Measurements from ENCODE around the gene WDR90. TPM values are rescaled to one million over a fixed set of nuclear protein-coding genes. Genes with fewer than 3 reads are reported as not detected.
A peak's percentile ranks its signal among the peaks of the same experiment; 100 is the strongest.

Gene WDR90
- total RNA-seq, 1 donor from 2014 or later, result 7.2 TPM

DNA sequence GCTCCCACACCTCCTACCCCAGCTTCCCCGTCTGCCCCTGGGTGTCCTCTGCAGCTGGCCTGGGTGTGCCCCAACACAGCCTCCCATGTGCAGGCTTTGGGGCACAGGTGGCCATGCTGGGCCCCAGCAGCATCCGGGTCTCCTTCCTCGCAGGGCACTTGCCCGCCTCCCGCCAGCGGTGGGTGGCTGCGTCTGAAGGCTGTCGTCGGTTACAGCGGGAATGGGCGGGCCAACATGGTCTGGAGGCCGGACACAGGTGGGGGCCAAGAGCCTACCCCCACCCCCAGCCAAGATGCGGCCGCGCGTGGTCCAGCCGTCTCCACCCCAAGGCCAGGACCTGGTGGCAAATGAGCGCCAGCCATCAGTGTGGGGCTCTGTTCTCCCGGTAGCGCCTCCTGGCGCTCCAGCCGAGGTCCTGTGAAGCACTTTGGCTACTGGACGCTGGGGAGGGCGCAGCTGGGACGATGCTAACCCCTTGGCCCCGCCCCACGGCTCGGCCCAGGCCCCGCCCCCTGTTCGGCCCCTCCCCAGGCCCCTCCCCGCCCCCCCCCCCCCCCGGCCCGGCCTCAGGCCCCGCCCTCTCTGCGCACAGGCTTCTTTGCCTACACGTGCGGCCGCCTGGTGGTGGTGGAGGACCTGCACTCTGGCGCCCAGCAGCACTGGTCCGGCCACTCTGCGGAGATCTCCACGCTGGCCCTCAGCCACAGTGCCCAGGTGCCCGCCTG is 11.5 kb downstream of the WDR90 start:
- peak; percentile 75 for DNase-seq

DNA sequence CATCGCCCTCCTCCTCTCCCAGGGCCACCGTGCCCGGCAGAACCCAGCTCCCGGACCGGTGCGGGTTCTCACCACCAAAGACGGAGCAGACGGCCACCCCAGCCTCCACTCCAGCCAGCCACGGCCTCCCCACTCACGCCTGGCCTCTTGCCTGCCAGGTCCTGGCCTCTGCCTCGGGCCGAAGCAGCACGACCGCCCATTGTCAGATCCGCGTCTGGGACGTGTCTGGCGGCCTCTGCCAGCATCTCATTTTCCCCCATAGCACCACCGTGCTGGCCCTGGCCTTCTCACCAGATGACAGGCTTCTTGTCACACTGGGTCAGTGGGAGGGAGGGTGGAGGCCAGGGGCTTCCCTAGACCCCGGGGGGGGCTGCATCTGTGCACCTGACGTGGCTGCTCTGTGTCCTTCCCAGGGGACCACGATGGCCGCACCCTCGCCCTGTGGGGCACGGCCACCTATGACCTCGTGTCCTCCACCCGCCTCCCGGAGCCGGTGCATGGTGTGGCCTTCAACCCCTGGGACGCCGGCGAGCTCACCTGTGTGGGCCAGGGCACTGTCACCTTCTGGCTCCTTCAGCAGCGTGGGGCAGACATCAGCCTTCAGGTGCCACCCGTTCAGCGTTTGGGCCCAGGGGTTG is 12.1 kb downstream of the WDR90 start:
- DNase-seq, result no peak

DNA sequence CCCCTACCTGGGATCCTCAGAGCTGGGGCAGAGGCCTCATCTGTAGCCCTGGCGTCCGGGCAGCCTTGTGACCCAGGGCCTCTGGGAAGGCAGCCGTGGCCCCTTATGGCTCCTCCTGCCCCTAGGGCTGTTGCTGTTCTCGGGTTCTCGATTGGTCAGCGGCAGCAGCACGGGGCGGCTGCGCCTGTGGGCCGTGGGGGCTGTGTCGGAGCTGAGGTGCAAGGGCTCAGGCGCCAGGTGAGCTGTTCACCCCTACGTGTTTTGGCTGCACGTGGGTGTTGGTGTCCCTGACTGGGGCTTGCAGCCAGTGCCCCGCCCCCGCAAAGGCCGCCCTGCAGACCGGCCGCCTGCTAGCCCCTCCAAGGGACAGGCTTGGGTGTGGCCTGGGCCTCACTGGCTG is 12.9 kb downstream of the WDR90 start:
- no peak for DNase-seq

DNA sequence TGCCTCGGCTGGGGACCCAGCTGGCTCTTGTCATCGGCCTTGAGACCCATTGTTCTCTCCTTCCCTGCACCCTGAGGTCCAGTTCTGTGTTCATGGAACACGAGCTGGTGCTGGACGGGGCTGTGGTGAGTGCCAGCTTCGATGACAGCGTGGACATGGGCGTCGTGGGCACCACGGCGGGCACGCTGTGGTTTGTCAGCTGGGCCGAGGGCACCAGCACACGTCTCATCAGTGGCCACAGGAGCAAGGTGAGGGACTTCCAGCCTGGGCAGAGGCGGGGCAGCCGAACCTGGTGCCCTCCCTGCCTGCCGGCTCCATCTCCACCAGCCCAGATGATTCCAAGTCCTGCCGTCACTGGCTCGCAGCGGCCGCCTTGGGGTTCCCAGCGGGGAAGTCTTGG is 13.4 kb downstream of the WDR90 start:
- DNase-seq, result no peak

DNA sequence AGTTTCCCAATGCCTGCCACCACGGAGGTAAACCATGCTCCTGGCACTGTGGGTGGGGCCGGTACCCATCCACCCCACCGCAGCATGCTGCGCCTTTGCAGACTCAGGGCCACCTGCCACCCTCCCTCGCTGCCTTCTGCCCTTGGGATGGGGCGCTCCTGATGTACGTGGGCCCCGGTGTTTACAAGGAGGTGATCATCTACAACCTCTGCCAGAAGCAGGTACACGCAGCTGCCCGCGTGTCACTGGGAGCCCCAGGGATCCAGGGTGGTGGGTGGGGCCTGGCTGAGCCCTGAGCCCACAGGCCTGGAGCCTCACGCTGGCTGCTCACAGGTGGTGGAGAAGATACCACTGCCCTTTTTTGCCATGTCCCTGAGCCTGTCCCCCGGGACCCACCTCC is 17.4 kb downstream of the WDR90 start:
- no peak for DNase-seq

DNA sequence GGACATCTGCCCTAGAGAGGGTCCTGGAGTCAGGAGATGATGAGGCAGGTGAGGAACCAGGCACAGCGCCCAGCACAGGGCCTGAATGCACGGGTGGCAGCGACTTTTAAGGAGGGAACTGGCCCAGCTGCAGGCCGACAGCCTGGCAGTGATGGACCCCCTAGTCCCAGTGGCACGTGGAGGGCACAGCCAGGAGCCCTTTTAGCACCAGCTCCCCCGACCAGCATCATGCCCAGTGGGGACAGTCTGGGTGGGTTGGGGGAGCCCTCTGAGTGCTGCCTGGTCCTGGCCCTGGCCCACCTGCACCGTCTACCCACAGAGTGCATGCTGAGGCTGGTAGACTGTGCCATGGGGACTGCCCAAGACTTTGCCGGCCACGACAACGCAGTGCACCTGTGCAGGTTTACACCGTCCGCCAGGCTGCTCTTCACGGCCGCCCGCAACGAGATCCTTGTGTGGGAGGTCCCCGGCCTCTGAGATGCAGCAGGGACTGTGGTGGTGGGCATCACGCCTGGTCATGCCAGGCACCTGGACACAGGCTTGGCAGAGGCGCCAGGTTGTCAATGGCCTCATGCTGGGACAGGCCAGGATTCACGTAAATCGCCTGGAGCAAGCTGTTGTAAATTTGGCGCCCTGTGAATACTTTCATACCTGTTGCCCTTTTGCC is 18.1 kb downstream of the WDR90 start:
- no peak for DNase-seq

DNA sequence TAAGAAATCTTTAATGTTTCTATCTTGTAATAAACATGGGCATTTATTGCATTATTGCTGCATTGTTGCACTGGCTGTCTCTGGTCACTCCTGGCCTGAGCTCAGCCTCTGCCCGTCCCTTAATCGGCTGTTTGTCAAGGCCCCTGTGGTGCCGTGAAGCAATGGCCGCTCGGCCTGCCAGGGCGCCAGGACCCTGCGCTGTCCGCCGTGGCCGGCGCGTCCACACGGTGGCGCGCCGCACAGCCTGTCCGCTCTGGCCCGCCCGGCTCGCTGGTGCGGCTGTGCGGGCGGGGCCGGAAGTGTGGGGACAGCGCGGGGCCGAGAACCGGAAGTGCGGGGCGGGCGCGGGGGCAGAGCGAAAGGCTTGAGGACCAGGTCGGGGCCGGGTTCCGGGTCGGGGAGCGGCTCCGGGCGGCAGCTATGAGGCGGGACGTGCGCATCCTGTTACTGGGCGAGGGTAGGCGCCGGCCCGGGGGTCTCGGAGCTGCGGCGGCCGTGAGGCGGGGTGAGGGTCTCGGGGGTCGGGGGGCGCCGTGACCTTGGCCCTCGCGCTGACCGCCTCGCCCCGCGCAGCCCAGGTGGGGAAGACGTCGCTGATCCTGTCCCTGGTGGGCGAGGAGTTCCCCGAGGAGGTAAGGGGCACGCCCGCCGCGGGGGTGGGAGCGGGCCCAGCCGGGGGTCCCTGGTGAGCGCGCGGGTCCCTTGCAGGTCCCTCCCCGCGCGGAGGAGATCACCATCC is 18.8 kb downstream of the WDR90 start, which contains the start of gene RHOT2:
TSS of gene RHOT2 (plus strand) at position 353 of the 739 bp plus-strand sequence. CDS start at position 421, 68 bp downstream.
- peak; percentile 82 for DNase-seq

DNA sequence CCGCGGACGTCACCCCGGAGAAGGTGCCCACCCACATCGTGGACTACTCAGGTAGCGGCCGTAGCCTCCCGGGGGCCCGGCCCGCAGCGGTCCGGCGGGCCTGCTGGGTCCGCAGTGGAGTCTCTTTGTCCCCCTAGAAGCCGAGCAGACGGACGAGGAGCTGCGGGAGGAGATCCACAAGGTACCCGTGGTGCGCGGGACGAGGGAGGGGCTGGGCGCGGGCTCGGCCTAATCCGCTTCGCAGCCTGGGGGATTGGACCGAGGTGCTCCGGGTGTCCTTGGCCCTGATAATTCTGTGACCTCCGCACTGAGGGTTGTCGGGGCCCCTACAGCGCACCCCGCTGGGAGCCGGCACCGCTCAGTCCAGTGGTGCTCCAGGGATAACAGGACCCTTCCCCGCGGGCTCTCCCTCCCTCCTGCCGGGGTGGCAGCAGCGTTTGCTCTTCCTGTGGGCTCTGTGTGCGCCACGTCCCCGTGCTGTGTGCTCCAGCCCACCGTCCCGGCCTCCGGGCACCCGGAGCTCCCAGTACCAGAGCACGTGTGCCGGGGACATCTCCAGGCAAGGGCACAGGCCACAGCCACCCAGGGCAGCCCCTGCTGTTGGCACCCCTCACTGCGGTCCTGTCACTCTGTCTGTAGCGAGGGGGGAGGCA is 19.5 kb downstream of the WDR90 start:
- no peak for DNase-seq

DNA sequence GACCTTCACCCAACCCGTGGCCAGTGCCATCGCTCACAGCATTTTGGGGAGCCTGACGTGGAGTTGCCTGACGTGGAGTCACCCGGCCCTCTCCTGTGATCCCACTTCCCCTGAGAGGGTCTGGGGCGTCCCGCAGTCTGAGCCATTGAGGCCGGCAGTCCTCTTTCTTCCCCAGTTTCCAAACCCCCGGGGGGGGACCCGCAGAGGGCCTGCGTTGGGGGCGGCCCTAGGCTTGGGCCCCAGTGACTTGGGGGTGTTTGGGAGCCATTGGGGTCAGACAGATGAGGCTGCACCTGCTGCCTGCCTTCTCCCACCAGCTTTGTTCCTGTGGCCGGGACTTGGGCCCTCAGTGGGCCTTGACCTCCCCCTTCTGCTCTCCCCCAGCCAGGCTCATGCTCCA is 20.5 kb downstream of the WDR90 start:
- no peak for DNase-seq

DNA sequence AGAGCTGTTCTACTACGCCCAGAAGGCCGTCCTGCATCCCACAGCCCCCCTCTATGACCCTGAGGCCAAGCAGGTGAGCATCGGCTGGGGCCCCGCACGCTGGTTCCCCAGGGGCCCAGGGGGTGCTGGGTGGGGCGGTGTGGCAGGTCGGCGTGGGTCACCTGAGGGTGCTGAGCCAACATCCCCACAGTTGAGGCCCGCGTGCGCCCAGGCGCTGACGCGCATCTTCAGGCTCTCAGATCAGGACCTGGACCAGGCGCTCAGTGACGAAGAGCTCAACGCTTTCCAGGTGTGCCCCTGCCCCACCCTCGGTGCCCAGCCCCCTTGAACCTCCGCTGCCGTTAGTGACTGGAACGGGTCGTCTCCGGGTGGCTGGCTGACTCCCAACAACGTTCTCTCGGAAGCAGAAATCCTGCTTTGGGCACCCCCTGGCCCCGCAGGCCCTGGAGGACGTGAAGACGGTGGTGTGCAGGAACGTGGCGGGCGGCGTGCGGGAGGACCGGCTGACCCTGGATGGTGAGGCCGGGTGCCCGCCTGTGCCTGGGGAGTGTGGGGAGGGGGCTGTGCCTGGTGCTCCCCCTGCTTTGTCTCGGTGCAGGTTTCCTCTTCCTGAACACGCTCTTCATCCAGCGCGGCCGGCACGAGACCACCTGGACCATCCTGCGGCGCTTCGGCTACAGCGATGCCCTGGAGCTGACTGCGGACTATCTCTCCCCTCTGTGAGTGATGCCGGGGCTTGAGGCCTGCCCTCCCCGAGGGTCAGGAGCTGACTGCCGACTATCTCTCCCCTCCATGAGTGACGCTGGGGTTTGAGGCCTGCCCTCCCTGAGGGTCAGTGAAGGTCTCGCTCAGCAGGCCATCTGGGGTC is 21.6 kb downstream of the WDR90 start:
- no peak for DNase-seq

DNA sequence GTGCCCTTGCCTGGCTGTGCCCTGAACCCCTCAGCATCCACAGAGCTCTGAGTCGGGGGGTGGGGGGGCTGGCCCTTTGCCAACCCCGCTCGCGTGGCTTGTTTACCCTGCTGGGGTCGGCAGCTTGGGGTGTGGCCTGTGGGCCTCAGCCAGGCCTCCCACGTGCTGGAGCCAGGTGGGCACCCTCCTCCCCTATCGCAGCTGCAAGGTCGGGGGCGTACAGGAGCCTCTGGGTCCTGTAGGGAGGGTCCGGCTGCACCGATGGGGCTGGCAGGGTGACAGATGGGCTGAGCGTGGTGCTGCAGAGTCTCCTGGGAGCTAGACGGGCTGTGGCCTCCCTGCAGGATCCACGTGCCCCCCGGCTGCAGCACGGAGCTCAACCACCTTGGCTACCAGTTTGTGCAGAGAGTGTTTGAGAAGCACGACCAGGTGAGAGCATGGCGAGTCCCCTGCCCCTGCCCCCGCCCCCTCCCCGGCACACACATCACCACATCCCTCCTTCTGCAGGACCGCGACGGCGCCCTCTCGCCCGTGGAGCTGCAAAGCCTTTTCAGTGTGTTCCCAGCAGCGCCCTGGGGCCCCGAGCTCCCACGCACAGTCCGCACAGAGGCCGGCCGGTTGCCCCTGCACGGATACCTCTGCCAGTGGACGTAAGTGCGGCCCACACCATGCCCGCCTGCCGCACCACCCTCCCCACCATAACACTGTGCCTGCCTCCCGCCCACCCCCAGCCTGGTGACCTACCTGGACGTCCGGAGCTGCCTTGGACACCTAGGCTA is 22.4 kb downstream of the WDR90 start:
- no peak for DNase-seq

DNA sequence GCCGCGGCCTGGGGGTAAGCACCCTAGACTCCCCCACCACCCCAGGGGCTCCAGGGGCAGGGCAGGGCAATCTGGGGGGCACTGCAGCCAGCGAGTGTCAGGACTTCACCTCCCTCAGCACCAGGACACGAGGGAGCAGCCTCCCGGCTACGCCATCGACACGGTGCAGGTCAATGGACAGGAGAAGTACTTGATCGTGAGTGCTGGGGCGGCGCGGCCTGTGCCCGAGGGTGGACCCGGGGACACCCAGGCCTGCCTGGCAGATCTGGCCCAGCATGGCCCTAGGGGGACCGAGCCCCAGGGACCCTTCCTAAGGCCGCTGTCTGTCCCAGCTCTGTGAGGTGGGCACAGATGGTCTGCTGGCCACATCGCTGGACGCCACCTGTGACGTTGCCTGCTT is 23.2 kb downstream of the WDR90 start:
- no peak for DNase-seq

DNA sequence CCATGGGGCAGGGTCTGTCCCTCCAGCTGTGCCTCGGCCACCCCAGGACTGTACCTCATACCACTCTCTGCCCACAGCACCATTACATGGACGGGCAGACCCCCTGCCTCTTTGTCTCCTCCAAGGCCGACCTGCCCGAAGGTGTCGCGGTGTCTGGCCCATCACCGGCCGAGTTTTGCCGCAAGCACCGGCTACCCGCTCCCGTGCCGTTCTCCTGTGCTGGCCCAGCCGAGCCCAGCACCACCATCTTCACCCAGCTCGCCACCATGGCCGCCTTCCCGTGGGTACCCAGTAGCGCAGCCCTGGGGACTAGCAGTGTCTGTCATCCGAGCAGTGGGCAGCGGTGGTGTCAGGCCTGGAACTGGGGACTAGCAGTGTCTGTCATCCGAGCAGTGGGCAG is 23.7 kb downstream of the WDR90 start:
- no peak for DNase-seq

DNA sequence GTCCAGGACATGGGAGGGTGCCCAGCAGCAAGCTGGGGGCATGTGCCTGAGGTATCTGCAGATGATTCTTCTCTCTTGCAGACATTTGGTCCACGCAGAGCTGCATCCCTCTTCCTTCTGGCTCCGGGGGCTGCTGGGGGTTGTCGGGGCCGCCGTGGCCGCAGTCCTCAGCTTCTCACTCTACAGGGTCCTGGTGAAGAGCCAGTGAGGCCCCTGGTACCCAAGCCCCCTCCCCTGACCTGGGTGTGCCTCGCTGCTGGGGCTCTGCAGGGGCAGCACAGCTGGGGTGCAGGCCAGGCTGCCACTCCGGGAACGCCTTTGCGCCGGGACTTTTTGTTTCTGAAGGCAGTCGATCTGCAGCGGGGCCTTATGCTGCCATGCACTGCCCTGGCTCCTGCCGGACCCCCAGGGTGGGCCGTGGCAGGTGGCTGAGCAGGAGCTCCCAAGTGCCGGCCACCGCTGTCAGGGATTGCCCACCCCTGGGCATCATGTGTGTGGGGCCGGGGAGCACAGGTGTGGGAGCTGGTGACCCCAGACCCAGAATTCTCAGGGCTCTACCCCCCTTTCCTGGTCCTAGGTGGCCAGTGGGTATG is 24.3 kb downstream of the WDR90 start:
- no peak for DNase-seq

DNA sequence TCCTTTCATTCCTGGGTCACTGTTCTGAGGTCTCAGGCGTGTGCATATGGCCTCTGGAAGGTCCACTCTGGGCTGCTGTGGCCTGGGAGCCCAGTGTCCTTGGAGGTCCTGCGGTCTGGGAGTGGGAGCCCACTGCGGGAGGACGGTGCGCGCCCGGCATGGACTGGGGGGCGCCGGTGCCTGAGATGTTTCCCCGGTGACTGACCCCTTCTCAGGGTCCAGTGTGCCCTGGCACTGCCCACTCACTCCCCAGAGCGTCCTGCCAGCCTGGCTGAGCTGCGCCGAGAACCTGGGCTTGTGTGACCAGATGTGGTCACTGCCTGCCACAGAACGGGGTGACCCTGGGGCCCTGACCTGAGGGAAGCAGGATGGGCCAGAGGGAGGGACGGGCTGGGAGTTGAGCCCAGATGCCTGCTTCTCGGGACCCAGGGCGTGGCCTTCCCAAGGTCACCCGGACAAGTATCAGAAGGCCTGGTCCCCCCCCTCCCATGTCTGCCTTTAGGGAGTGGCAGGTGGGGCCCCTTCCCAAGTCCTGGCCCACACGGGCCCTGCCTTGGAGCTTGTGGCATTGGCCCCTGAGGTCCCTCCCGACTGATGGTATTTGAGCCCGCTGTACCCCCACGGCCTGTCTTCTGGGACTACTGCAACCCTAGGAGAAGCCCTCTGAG is 25.2 kb downstream of the WDR90 start:
- no peak for DNase-seq

DNA sequence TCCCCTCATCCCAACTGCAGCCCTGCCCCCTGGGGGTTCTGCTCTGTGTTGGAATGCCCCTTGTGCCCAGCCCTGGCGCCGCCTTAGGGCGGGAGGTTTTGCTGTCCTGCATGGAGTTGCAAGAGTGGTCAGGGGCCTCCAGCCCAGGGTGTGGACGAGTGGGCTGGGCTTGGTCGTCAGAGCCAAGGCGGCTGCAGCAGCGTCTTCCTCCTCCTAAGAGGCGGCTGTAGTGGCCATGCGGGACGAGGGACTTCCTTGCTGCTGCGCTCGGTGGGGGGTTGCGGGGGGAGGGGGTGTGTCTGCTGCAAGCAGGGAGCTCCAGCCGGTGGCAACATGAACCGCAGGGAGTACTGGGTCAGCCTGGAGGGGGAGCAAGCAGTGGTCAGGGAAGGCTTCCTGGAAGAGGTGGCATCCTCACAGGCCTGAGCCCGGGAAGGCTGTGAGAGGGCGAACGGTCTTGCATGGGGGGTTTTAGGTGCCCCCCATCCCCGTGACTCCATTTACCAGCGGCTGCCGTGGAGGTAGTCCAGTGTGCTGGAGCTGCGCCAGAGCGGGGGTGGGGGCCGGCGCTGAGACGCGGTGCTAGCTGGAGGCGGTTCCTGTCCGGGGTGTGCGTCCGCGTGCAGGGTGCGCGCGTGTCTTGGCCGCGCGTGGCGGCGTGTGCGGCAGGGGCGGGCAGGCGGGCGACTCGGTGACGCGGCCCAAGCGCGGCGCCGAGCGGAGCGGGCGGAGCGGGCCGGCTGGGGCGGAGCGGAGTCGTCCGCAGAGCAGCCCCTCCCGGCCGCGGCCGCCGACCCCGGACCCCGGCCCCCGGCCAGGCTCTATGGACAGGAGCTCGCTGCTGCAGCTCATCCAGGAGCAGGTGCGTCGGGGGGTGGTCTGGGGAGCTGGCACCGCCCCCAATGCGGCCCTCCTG is 26.1 kb downstream of the WDR90 start, which contains the start of gene RHBDL1:
TSS of gene RHBDL1 (plus strand) at position 704 of the 916 bp plus-strand sequence. CDS start at position 824, 120 bp downstream.
- peak; percentile 50 for DNase-seq

DNA sequence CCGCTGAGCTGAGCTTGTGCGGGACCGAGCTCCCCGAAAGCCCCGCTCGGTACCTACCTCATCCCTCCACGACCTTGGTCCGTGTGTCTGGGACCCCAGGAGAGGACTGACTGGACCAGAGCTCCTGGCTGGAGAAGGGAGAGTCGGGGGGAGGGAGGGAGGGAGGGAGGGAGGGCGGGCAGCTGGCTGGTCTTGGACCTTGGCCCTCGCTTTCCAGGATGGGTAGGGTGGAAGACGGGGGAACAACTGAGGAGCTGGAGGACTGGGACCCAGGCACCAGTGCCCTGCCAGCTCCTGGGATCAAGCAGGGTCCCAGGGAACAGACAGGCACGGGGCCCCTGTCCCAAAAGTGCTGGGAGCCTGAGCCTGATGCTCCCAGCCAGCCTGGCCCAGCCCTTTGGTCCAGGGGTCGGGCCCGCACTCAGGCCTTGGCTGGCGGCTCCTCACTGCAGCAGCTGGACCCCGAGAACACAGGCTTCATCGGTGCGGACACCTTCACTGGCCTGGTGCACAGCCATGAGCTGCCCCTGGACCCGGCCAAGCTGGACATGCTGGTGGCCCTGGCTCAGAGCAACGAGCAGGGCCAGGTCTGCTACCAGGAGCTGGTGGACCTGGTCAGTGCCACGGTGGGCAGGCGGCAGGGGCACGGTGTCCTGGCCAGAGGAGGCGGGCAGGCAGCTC is 26.9 kb downstream of the WDR90 start:
- no peak for DNase-seq

DNA sequence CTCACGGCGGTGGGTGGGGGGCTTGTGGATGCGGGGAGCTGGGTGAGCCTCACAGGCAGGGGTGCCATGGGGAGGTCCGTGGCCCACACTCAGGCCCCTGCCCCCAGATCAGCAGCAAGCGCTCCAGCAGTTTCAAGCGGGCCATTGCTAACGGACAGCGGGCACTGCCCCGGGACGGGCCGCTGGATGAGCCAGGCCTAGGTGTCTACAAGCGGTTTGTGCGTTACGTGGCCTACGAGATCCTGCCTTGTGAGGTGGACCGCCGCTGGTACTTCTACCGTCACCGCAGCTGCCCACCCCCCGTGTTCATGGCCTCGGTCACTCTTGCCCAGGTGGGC is 27.4 kb downstream of the WDR90 start:
- no peak for DNase-seq
